HG02981 (cell line): Measurements from ENCODE around the gene BRAP.
"Not testable (repeated sequence)": the region's sequence is repeated elsewhere in the genome, so short reads cannot be mapped to it uniquely, and the experiment has no call there.

Source experiments
- ATAC-seq: cut with Tn5 transposase; IDR thresholded peaks from one replicate; pipeline ENCODE4 v1.9.1; 2021; ENCODE audit warnings: mild to moderate bottlenecking, moderate library complexity; ENCODE audit not compliant: unreplicated experiment

The BRAP gene

GRCh38 chr12:111677186-111677585 is 8.6 kb downstream of the BRAP start:
- no peak for ATAC-seq

GRCh38 chr12:111673503-111673902 is 12.3 kb downstream of the BRAP start:
- no peak for ATAC-seq

DNA sequence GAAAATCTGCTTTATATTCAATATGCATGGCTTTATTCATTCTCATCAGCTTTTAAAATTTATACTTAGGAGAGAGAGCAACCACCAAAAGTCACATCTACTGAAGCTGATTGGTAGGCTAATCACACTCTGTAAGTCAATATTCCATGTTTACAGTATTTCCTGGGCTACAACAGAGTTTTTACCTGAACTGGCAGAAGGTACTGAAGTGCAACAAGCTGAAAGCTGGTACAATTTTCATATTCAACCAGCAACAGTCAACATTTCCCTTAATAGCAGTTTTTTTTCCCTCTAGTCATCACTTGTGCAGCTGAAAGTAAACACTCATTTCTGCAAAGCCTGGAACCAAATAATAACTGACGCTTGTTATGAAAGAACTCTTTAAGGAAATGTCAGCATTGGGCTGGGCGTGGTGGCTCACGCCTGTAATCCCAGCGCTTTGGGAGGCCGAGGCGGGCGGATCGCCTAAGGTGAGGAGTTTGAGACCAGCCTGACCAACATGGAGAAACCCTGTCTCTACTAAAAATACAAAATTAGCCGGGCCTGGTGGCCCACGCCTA is 12.9 kb downstream of the BRAP start:
- ATAC-seq, result no peak

DNA sequence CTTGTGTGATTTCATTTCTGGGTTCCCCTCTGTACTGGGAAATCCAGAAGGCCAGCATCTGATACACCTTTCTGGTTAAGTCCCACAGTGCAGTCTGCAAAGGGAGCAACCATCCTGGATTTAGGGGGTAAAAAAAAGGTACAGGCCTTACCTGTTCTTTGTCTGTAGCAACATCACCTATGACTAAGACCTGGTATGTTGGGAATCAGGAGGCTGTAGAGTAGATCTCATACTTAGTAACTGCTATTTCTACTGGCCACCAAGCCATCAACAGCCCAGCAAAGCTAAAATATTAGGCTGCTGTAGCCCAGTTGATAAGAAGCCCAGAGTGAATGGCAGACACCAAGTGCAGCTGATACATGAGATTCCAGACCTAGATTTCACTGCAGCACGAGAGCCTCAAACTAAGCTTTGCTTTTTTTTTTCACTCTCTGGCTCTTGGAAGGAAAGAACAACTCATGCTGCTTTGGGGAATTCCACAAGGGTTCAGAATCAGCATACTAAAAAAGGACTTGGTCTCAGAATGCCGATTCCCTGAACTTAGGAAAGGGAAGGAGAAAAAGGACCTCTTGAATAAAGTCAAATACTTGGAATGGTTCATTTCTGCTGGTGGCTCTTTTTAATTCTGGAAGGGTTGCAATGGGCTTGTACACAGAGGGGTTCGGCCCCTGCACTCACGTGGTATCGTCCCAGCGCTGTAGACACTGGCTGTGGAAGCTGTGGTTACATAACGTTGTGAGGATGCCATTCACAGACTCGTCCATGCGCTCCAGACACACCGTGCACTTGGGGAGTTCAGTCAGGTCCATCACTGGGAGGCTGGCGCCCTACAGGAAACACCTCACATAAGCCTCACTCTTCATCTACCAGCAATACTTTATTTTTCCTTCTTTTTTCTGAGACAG is 20.5 kb downstream of the BRAP start:
- no peak for ATAC-seq

- ATAC-seq, result no peak
Observed at GRCh38 chr12:111664499-111664898, 21.3 kb downstream of the BRAP start.

DNA sequence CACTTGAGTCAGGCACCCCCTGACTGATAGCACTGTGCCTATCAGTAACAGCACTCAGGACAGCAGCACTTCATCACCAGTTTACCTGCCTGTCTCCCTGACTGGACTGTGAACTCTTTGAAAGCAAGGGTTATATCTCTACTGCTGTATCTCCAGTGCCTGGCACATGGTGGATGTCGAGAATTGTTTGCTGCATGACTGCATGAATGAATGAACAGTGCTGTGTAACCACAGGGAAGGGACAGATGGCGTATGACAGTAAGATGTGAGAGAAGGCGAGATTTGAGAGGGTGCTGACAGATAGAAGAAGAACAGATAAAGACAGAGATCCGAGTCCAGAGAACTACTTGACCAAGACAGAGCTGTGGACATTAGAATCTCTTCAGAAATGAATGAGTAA is 29.7 kb downstream of the BRAP start:
- no peak for ATAC-seq

- ATAC-seq, result no peak
Observed at GRCh38 chr12:111655356-111655755, 30.4 kb downstream of the BRAP start.

DNA sequence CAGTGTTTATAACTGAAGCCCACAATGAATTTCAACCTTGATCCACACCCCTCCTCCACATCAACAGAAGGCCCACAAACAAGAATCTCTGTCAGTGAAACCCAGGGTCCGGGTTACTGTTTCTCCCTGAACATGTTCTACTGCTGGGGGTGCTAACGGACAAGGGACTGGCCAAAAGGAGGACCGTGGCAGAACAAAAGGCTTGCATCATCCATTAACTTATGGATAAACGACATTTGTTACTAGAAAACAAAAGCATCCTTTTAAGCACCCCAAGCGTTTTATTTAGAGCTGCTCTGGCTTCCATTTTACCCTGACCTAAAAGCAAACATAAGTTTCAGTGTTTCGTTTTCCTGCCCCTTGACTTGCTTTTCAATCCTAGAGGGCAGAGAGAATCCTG is 32.2 kb downstream of the BRAP start:
- no peak for ATAC-seq

- not testable (repeated sequence) for ATAC-seq
Observed at GRCh38 chr12:111652530-111652929, 33.2 kb downstream of the BRAP start.

- ATAC-seq, result no peak
Observed at GRCh38 chr12:111650912-111651311, 34.8 kb downstream of the BRAP start.

DNA sequence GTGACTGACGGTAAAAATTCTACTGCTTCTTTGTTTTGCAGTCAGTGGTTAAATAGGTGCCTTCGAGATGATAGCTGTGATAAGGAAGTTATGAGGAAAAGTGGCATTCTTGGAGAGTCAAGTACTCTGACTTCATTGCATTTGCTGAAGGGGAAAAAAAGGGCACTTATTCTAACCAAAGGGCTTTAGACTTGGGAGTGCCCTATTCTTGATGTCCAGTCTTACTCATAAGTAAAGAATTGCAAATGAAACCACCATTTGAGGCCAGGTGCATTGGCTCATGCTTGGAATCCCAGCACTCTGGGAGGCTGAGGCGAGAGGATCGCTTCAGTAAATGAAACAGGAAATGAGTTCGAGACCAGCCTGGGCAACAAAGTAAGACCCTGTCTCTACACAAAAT is 40.3 kb downstream of the BRAP start:
- ATAC-seq, result no peak

GRCh38 chr12:111643427-111643826 is 42.3 kb downstream of the BRAP start:
- no peak for ATAC-seq

DNA sequence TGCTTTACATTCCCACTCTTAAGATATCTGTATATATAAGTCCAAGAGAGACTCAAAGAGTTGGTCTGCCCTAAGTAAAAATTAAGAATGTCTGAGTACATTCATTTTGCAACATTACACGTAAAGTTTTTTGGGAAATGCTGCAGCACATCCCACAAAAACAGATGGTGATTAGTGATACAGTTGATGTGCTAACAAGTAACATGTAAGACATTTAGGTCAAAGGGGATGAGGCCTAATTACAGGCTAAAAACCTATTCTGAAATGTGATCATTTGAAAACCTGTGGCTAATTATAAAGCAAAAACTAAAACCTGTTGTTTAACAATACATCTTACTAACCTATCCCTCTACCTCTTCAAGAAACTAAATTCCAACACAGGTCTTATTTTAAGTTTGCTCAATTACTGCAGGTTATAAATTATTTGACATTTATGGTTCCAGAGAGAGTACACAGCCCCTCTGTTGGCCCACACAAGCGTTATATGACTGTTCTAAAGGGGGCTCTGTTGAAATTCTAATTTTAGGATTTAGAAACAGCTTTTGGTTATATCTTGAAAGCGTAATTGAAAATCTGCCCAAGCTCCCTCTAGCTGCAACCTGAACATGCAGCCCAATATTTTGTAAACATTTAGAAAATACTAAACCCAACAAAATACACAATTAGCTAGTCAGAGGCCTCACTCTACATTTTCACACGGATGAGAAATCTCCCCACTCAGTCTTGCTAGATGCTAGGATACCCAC is 42.9 kb downstream of the BRAP start:
- no peak for ATAC-seq

- no peak for ATAC-seq
Observed at GRCh38 chr12:111640506-111640905, 45.2 kb downstream of the BRAP start.

DNA sequence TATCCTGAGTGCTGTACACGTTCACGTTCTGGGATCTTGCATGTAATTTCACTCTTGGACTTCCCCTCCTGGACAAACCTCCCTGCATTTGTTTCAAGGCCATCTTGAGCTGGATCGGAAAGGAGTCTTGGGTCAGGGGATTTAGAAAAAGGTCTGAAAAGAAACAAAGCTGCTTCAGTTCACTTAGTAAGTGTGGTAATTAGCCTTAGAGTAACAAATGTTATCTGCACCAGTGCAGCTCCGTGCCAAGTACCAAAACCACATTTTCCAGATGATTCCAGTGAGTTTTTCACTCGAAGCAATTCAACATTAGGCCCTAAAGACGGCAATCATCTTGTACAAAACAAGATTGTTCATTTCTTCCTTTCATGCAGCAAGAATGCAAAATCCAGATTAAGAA is 47.2 kb downstream of the BRAP start:
- ATAC-seq, result no peak

GRCh38 chr12:111636209-111636945 is 49.4 kb downstream of the BRAP start:
- no peak for ATAC-seq

- no peak for ATAC-seq
Observed at GRCh38 chr12:111635524-111635923, 50.2 kb downstream of the BRAP start.

DNA sequence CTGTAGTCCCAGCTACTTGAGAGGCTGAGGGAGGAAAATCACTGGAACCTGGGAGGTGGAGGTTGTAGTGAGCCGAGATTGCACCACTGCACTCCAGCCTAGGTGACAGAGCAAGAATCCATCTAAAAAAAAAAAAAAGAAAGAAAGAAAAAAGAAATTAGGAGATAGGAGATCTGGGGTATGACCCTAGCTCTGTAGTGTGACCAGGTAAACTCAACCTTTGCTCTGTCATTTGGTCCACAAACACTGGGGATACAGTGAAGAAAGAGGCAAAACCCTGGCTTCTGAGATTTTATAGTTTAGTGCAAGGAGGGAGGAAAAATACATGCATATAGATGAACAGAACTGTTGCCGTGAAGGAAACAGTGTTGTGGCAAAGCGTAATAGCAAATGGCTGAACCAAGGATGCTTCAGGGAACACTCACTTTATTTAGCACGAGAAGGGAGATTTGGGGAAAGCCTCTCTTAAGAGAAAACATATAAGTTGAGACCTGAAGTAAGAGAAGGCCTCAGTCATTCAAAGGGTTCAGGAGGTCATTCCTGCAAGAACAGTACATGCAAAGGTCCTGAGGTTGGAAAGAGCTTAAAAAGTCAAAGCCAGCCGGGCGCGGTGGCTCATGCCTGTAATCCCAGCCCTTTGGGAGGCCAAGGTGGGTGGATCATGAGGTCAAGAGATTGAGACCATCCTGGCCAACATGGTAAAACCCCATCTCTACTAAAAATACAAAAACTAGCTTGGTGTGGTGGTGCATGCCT is 57.1 kb downstream of the BRAP start:
- ATAC-seq, result no peak

DNA sequence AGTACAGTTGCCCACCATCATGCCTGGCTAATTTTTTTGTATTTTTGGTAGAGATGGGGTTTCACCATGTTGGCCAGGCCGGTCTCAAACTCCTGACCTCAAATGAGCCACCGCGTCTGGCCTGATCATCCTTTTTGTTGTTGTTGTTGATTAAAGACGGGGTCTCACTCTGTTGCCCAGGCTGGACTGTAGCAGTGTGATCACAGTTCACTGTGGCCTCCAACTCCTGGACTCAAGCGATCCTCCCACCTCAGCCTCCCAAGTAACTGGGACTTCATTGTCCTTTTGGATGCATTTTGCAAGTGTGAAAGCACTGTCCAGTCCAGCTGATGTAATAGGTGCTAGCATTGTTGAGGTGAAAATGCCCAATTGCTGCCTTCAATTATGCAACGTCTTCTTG is 59.5 kb downstream of the BRAP start:
- no peak for ATAC-seq

- ATAC-seq, result no peak
Observed at GRCh38 chr12:111624540-111624939, 61.2 kb downstream of the BRAP start.
